OCI-LY1 (cell line): ENCODE data around the gene ZNF474.

ENCODE experiments used
- H2AFZ ChIP-seq: fragments of 200-600 bp; sonication (generic), shearing (Covaris generic); 2 replicates; pipeline ENCODE4 v1.6.0; 2014; ENCODE audit warnings: antibody characterized with exemption, mild to moderate bottlenecking, low read length
- H3F3A ChIP-seq: fragments of 200-600 bp; sonication (generic), shearing (Covaris generic); 2 replicates; pipeline ENCODE4 v1.6.0; 2014; ENCODE audit warnings: mild to moderate bottlenecking, antibody characterized with exemption, low read length, moderate library complexity; ENCODE audit not compliant: insufficient read depth
- H3K27ac ChIP-seq: fragments of 200-600 bp; sonication (generic); 2 replicates; pipeline ENCODE4 v1.5.1; 2014; ENCODE audit warnings: low read length, mixed run types, mild to moderate bottlenecking, low read depth; ENCODE audit not compliant: poor library complexity, severe bottlenecking
- H3K27me3 ChIP-seq: fragments of 200-600 bp; sonication (generic); 2 replicates; pipeline ENCODE4 v1.6.0; 2014; ENCODE audit warnings: antibody characterized with exemption, mild to moderate bottlenecking, low read length, moderate library complexity; ENCODE audit not compliant: insufficient read depth
- H3K36me3 ChIP-seq: fragments of 200-600 bp; sonication (generic); 2 replicates; pipeline ENCODE4 v1.6.1; 2014; ENCODE audit warnings: mild to moderate bottlenecking, antibody characterized with exemption, low read length, moderate library complexity, mixed read lengths; ENCODE audit not compliant: insufficient read depth
- H3K4me1 ChIP-seq: fragments of 200-600 bp; sonication (generic); 2 replicates; pipeline ENCODE4 v1.5.1; 2014; ENCODE audit warnings: mild to moderate bottlenecking, low read length, moderate library complexity; ENCODE audit not compliant: insufficient read depth, severe bottlenecking
- H3K4me2 ChIP-seq: fragments of 200-600 bp; sonication (generic), shearing (Covaris generic); 2 replicates; pipeline ENCODE4 v1.6.1; 2014; ENCODE audit warnings: low read length
- H3K4me3 ChIP-seq: fragments of 200-600 bp; sonication (generic); 2 replicates; pipeline ENCODE4 v1.5.1; 2014; ENCODE audit warnings: low read length, low read depth, mild to moderate bottlenecking, mixed read lengths; ENCODE audit not compliant: poor library complexity, severe bottlenecking
- H3K79me2 ChIP-seq: fragments of 200-600 bp; shearing (Covaris generic); 2 replicates; pipeline ENCODE4 v1.6.1; 2016; ENCODE audit warnings: mixed run types, low read length, mixed read lengths; ENCODE audit not compliant: insufficient read depth
- H3K9ac ChIP-seq: fragments of 200-600 bp; sonication (generic), shearing (Covaris generic); 2 replicates; pipeline ENCODE4 v1.6.1; 2014; ENCODE audit warnings: mild to moderate bottlenecking, low read length, mixed read lengths
- H3K9me2 ChIP-seq: fragments of 200-600 bp; sonication (generic), shearing (Covaris generic); 2 replicates; pipeline ENCODE4 v1.6.1; 2014; ENCODE audit warnings: low read depth, mild to moderate bottlenecking, low read length, mixed read lengths
- H3K9me3 ChIP-seq: fragments of 200-600 bp; shearing (Covaris generic); 2 replicates; pipeline ENCODE4 v1.6.1; 2014; ENCODE audit warnings: low read length, mixed read lengths
- H4K20me1 ChIP-seq: fragments of 200-600 bp; sonication (generic), shearing (Covaris generic); 2 replicates; pipeline ENCODE4 v1.6.0; 2016; ENCODE audit warnings: mild to moderate bottlenecking, low read length; ENCODE audit not compliant: insufficient read depth
- CTCF ChIP-seq: fragments of 200-600 bp; sonication (generic), shearing (Covaris generic); IDR thresholded peaks from 2 replicates; pipeline ENCODE4 v1.5.1; 2017; ENCODE audit warnings: mild to moderate bottlenecking, antibody characterized with exemption, low read length, moderate library complexity, mixed read lengths
- EZH2 ChIP-seq: fragments of 200-600 bp; sonication (generic), shearing (Covaris generic); IDR thresholded peaks from 2 replicates; pipeline ENCODE4 v1.8.0; 2017; ENCODE audit warnings: borderline replicate concordance, mixed run types, mild to moderate bottlenecking, antibody characterized with exemption, low read length, moderate library complexity, mixed read lengths

Gene ZNF474

GRCh38 chr5:122192497-122193496, 63.5 kb downstream of the ZNF474 start:
- Histone ChIP-seq H3K4me1 (no peaks in the 10 kb centered on the region), H3K36me3 (no peaks in the 10 kb centered on the region), H4K20me1 (no peaks in the 10 kb centered on the region), H3K4me3 (no peak overlapping the region), H2AFZ (no peak overlapping the region), H3F3A (no peaks in the 10 kb centered on the region), H3K27me3 (no peaks in the 10 kb centered on the region), H3K4me2 (no peak overlapping the region), H3K27ac (no peak overlapping the region), H3K9me3 (no peaks in the 10 kb centered on the region), H3K79me2 (no peaks in the 10 kb centered on the region), H3K9ac (no peak overlapping the region), H3K9me2 (no peaks in the 10 kb centered on the region)
- TF ChIP-seq EZH2 (no peak), CTCF (peak; percentile 63)

GRCh38 chr5:122195802-122196394, 66.6 kb downstream of the ZNF474 start:
- no peaks in the 10 kb centered on the region for H4K20me1 ChIP-seq
- H3K27me3 ChIP-seq = no peaks in the 10 kb centered on the region
- no peak for TF ChIP-seq EZH2
- peak; percentile 58 for TF ChIP-seq CTCF
- no peaks in the 10 kb centered on the region for H3K79me2 ChIP-seq
- no peaks in the 10 kb centered on the region for H3K36me3 ChIP-seq
- H3K9me3 ChIP-seq = no peaks in the 10 kb centered on the region
- no peak overlapping the region for H3K27ac ChIP-seq
- H3K9ac ChIP-seq = no peak overlapping the region
- no peaks in the 10 kb centered on the region for H3F3A ChIP-seq
- no peak overlapping the region for H2AFZ ChIP-seq
- H3K9me2 ChIP-seq = no peaks in the 10 kb centered on the region
- no peaks in the 10 kb centered on the region for H3K4me1 ChIP-seq
- H3K4me3 ChIP-seq = no peak overlapping the region
- no peak overlapping the region for H3K4me2 ChIP-seq

GRCh38 chr5:122199146-122199545, 69.8 kb downstream of the ZNF474 start:
- no peaks in the 10 kb centered on the region for H3K4me1 ChIP-seq
- H2AFZ ChIP-seq = no peak overlapping the region
- no peak overlapping the region for H3K9ac ChIP-seq
- TF ChIP-seq EZH2 (no peak), CTCF (no peak)
- no peaks in the 10 kb centered on the region for H3K36me3 ChIP-seq
- no peak overlapping the region for H3K4me3 ChIP-seq
- no peaks in the 10 kb centered on the region for H3K9me2 ChIP-seq
- H3K27me3 ChIP-seq = no peaks in the 10 kb centered on the region
- H3F3A ChIP-seq = no peaks in the 10 kb centered on the region
- H3K27ac ChIP-seq = no peak overlapping the region
- H3K79me2 ChIP-seq = no peaks in the 10 kb centered on the region
- no peaks in the 10 kb centered on the region for H4K20me1 ChIP-seq
- H3K9me3 ChIP-seq = no peaks in the 10 kb centered on the region
- H3K4me2 ChIP-seq = no peak overlapping the region
